HG03565 (cell line): Measurements from ENCODE around the gene SCARF2.
"Not testable (repeated sequence)": the region's sequence is repeated elsewhere in the genome, so short reads cannot be mapped to it uniquely, and the experiment has no call there.

Experiments used
- ATAC-seq: cut with Tn5 transposase; IDR thresholded peaks from one replicate; pipeline ENCODE4 v1.9.1; 2021; ENCODE audit warnings: mild to moderate bottlenecking, moderate library complexity; ENCODE audit not compliant: unreplicated experiment

SCARF2 gene

DNA sequence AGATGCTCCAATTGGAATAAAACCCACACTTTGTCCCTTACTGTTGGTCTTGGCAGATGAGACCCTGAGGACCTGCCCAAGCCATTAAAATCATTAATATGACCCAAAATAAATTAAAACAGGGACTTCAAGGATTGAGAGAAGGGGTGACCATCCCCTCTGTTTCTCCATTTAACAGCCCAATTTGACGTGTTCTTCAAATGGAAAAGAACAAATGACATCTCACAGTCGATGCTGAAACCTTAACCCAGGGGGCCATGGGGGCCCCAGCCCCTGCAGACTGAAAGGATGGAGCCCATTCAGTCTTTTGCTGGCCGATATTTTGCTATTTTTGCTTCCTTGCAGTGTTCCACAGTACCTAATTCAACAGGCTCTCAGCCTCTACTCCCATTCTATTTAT is 23.2 kb downstream of the SCARF2 start:
- no peak for ATAC-seq

DNA sequence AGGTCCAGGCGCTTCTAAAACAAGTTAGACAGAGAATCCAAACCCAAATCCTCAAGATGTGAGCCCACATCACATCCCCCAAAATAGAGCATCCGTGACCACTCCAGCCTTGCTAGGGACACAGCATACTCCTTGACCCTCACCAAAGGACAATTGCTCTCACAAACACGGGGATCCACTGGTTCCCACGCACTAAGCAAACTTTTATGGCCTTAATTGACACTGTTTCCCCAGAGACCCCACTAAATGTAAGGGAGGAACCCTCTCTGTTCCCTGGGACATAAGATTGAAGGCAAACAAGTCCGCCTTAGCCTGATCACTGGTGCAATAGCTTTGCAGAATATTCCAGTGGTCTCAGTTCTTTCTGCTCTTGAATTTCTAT is 23.6 kb downstream of the SCARF2 start:
- no peak for ATAC-seq

- ATAC-seq, result no peak
Observed at GRCh38 chr22:20413217-20414058, 24.2 kb downstream of the SCARF2 start.

DNA sequence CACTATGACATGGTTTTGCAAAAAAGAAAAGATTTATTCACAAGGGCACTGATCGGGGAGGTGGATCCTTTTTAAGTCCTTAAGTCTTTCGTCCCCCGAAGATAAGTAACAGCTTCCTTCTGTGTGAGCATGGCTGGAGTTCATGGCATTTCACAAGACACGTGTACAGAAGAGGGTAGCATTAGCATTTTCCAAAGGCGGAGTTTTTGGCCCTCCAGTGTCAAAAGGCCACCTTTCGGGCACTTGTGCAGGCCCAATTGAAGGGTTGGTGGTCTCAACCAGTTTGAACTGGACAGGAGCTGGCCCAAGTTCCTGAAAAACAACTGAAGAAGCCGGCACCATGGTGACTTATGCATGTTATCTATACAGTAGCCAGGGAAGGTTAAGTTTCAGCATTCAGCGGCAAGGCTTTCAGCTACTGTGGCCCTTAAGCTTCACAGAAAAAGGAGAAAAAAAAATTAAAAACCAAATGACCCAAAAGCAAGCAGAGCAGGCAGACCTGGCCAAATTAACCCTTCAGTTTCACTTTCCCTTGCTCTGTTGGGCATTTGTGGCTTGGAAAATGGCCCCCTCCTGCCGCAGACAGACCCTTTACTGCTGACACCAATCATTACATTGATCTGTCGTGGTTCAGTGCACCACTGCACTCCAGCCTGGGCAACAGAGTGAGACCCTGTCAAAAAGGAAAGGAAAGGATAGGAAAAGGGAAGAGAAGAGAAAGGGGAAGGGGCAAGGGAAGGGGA is 25.0 kb downstream of the SCARF2 start:
- no peak for ATAC-seq

GRCh38 chr22:20409385-20409784 is 28.2 kb downstream of the SCARF2 start:
- not testable (repeated sequence) for ATAC-seq

DNA sequence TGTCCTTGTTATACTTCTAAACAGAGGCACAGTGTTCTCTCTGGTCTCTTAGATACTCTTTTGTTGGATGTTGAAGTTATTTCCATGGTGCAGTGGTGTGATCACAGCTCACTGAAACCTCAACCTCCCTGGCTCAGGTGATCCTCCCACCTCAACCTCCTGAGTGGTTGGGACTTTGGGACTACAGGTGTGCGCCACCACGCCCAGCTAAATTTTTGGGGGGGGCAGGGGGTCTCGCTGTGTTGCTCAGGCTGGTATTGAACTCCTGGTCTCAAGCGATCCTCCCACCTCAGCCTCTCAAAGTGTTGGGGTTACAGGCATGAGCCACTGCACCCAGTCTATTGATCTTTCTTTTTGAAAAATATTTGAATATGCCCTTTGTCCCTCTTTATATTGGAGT is 28.7 kb downstream of the SCARF2 start:
- ATAC-seq, result no peak

GRCh38 chr22:20407829-20408228 is 29.8 kb downstream of the SCARF2 start:
- ATAC-seq, result no peak

- no peak for ATAC-seq
Observed at GRCh38 chr22:20406686-20407408, 30.8 kb downstream of the SCARF2 start.

GRCh38 chr22:20405931-20406685 is 31.5 kb downstream of the SCARF2 start:
- no peak for ATAC-seq

- ATAC-seq, result no peak
Observed at GRCh38 chr22:20405291-20405930, 32.2 kb downstream of the SCARF2 start.

DNA sequence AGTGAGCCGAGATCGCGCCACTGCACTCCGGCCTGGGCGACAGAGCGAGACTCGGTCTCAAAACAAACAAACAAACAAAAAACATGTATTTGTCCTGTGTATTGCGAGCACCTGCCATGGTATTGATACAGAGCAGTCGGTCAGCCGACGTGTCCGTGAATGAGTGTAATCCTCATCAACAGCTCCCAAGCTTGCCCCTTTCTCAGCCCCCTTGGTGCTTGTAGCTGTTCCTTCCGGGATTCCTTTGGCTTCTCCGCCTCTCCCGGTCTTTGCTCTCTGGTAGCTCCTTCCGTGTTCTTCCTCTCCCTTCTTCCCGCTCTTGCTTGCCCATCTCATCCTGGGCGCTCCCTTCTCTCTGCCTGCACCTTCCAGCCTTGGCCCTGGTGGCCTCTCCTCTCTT is 32.7 kb downstream of the SCARF2 start:
- ATAC-seq, result no peak

GRCh38 chr22:20403779-20404140 is 33.9 kb downstream of the SCARF2 start:
- no peak for ATAC-seq

DNA sequence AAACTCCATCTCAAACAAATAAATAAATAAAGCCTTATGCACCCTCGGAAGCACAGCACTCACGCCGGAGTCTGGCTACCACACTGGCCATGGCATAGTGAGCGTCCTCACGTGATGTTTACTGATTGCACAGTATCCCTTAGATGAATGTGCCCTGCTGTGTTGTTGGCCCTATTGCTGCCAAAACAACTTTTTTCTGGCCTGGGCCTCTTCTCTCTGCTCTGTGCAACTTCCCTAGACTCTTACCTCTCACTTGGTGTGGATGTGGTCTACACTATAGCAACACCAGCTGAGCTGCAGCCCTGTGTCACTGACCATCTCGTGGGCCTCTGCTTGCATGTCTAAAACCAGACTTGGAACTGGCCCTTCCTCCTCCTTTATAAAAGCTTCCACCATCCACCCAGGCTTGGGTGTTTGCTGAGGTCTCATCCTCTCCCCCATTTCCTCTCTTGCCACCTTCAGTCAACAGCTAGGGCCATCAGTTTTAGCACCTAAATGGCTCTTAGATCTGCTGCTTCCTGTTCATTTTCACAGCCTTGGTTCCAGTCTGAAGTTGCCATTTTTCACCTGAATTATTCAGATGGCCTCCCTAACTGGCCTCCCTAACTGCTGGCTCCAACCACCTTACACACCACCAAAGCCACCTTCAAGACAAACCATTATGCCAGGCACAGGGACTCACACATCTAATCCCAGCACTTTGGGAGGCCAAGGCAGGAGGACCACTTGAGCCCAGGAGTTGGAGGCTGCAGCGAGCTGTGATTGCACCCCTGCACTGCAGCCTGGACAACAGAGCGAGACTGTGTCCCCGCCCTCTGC is 34.5 kb downstream of the SCARF2 start:
- no peak for ATAC-seq

- no peak for ATAC-seq
Observed at GRCh38 chr22:20401376-20402014, 36.1 kb downstream of the SCARF2 start.

DNA sequence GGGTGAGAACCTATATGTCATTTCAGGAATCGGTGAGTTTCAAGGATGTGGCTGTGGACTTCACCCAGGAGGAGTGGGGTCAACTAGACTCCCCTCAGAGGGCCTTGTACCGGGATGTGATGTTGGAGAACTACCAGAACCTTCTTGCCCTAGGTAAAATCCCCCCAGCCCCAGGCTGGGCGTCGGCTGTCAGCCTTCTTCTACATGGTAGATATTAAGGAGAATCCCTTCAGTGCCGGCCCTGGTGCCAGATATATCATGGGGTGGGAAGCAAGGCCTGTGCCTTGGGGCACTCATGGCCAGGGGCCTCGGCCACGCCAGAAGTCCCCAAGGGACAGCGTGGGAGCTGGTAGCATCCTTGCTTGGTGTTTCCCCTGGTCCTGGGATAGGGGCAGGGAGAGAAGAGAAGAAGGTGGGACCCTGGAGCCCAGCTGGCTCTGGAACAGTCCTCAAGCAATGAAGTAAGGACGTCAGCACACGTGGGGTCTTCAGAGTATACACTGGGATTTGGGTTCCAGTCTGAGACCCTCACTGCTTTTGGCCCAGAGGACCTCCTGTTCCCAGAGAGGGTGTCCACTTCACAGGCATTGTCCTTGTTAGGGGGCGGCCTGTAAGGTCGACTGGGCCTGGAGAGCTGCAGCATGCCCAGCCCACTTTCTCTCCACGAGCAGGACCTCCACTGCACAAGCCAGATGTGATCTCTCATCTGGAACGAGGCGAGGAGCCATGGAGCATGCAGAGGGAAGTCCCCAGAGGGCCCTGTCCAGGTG is 36.8 kb downstream of the SCARF2 start:
- ATAC-seq, result no peak

DNA sequence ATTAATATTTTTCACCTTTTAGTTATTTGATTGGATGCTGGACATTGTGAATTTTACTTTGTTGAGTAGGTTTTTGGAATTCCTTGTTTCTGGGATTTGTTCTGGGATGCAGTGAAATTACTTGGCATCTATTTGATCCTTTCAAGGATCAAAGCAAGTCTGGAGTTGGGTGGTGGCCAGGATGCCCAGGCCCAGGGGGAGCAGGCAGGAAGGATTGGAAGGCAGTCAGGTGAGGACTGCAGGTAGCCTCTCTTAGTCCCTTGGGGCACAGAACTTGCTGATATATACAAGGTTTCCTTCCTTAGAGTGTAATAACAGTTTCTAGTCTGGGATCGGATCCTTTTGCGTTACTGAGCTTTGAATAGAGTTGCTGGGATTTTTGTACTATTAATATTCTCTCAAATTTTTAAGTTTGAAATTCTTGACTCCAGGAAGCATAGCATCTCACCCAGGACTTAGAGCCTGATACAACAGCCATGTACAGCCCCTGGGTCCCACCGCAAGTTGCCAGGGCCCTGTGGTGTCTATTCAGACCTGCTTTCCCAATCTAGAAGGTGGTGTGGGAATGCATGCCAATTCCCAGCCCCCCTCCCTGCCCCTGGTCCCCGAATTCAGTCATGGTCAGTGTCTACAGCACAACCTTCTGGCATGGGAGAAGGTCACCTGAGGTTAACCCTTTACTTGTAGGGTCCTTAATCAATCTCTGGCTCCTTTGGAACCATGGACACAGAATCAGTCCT is 37.6 kb downstream of the SCARF2 start:
- ATAC-seq, result no peak

DNA sequence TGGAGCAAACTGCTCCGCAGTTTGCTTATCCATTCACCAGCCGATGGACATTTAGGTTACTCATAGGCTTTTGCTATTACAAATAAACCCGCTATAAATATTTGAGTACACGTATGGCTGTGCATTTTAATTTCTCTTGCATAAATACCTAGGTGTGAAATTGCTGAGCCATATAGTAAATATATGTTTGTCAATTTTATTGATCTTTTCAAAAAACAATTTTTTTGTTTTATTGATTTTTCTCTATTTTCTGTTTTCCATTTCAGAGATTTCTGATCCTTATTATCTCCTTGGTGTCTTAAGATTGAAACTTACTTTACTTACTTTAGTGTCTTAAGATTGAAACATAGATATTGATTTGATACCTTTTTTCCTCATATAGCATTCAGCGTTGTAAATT is 39.2 kb downstream of the SCARF2 start:
- no peak for ATAC-seq

GRCh38 chr22:20397498-20397897 is 40.1 kb downstream of the SCARF2 start:
- ATAC-seq, result no peak
